Smooth muscle cell (in vitro differentiated cells): ENCODE data around the gene POFUT2. TPM values are rescaled to one million over a fixed set of nuclear protein-coding genes. Genes with fewer than 3 reads are reported as not detected.

Experiments used
- DNase-seq: peaks from one replicate; lab custom pipeline; 2025; ENCODE audit not compliant: unreplicated experiment; lab: John Stamatoyannopoulos, UW
- H2AFZ ChIP-seq: fragments of 200-600 bp; sonication (generic); 2 replicates; pipeline ENCODE4 v1.6.0; 2016; ENCODE audit warnings: antibody characterized with exemption, low read depth, mild to moderate bottlenecking
- H3F3A ChIP-seq: fragments of 200-600 bp; sonication (generic); 2 replicates; pipeline ENCODE4 v1.6.0; 2017; ENCODE audit warnings: antibody characterized with exemption, low read depth
- H3K27ac ChIP-seq: fragments of 200-600 bp; sonication (generic); 2 replicates; pipeline ENCODE4 v1.5.1; 2016; ENCODE audit warnings: low read depth, mild to moderate bottlenecking
- H3K27me3 ChIP-seq: fragments of 200-600 bp; sonication (generic); 2 replicates; pipeline ENCODE4 v1.6.1; 2016; ENCODE audit warnings: low read depth, mild to moderate bottlenecking
- H3K36me3 ChIP-seq: fragments of 200-600 bp; sonication (generic); 2 replicates; pipeline ENCODE4 v1.5.1; 2016; ENCODE audit warnings: low read depth
- H3K4me1 ChIP-seq: fragments of 200-600 bp; sonication (generic); 2 replicates; pipeline ENCODE4 v1.5.1; 2016; ENCODE audit warnings: low read depth
- H3K4me2 ChIP-seq: fragments of 200-600 bp; sonication (generic); 2 replicates; pipeline ENCODE4 v1.6.0; 2016; ENCODE audit warnings: mild to moderate bottlenecking
- H3K4me3 ChIP-seq: fragments of 200-600 bp; sonication (generic); 2 replicates; pipeline ENCODE4 v1.5.1; 2016; ENCODE audit warnings: mild to moderate bottlenecking
- H3K79me2 ChIP-seq: fragments of 200-600 bp; sonication (generic); 2 replicates; pipeline ENCODE4 v1.6.0; 2016; ENCODE audit warnings: low read depth, mild to moderate bottlenecking
- H3K9ac ChIP-seq: fragments of 200-600 bp; sonication (generic); 2 replicates; pipeline ENCODE4 v1.6.0; 2016; ENCODE audit warnings: low read depth
- H3K9me3 ChIP-seq: fragments of 200-600 bp; sonication (generic); replicated peaks from 2 replicates; pipeline ENCODE4 v1.5.1; 2016; ENCODE audit warnings: low read depth
- H4K20me1 ChIP-seq: fragments of 200-600 bp; sonication (generic); 2 replicates; pipeline ENCODE4 v1.6.0; 2016; ENCODE audit warnings: low read depth
- CTCF ChIP-seq: fragments of 200-600 bp; sonication (generic); IDR thresholded peaks from 2 replicates; pipeline ENCODE4 v1.5.1; 2017; ENCODE audit warnings: borderline replicate concordance, mild to moderate bottlenecking, antibody characterized with exemption; ENCODE audit not compliant: insufficient read depth, poor library complexity, severe bottlenecking
- WGBS: methylation state at CpG from one replicate; pipeline ENCODE4 v1.1.7; 2016; ENCODE audit warnings: low lambda C conversion rate; 5-methylcytosine and 5-hydroxymethylcytosine counted together
- polyA plus RNA-seq: library from polyadenylated mRNA; unstranded; fragments of >200 nt; fragmentation: Nextera tagmentation; extraction: Ambion mirVana; gene quantifications from 2 replicates; pipeline ENCODE4 v1.2.1, GENCODE V29; 2016
- total RNA-seq: library from RNA; depleted of rRNA; stranded (reverse); fragments of >200 nt; gene quantifications from 2 replicates; pipeline ENCODE4 v1.2.3, GENCODE V29; 2014

POFUT2 gene
- total and polyA plus RNA-seq, 2 experiments from 2014 or later = 32.1 to 70.0 TPM

GRCh38 chr21:45223236-45224185, 64.2 kb downstream of the POFUT2 start:
- DNase-seq = no peak
- Histone ChIP-seq H3K36me3 (no peaks in the 10 kb centered on the region), H3K4me2 (no peak overlapping the region), H3K27ac (no peak overlapping the region), H3K27me3 (no peaks in the 10 kb centered on the region), H3K4me3 (no peak overlapping the region), H3K4me1 (peaks cover 3% of the 10 kb centered on the region), H3K9me3 (no peaks in the 10 kb centered on the region), H3K9ac (no peak overlapping the region), H4K20me1 (peaks cover 10% of the 10 kb centered on the region), H3K79me2 (no peaks in the 10 kb centered on the region), H3F3A (peaks cover 33% of the 10 kb centered on the region), H2AFZ (no peak overlapping the region)
- TF ChIP-seq CTCF = no peak
- 96% methylated on average over 36 of the region's 36 CpGs for WGBS

- Histone ChIP-seq H4K20me1 (peaks cover 7% of the 10 kb centered on the region), H3K27me3 (no peaks in the 10 kb centered on the region), H3K36me3 (peaks cover 3% of the 10 kb centered on the region), H2AFZ (no peak overlapping the region), H3F3A (peaks cover 22% of the 10 kb centered on the region), H3K9ac (no peak overlapping the region), H3K4me1 (peaks cover 3% of the 10 kb centered on the region), H3K4me3 (no peak overlapping the region), H3K27ac (no peak overlapping the region), H3K79me2 (no peaks in the 10 kb centered on the region), H3K4me2 (no peak overlapping the region), H3K9me3 (no peaks in the 10 kb centered on the region)
- no peak for TF ChIP-seq CTCF
- no peak for DNase-seq
- WGBS = 97% methylated on average over 14 of the region's 15 CpGs
Observed at GRCh38 chr21:45222001-45222400, 65.7 kb downstream of the POFUT2 start.

GRCh38 chr21:45220714-45221490, 66.8 kb downstream of the POFUT2 start:
- H4K20me1 ChIP-seq = peaks cover 7% of the 10 kb centered on the region
- no peak overlapping the region for H3K4me3 ChIP-seq
- no peaks in the 10 kb centered on the region for H3K27me3 ChIP-seq
- H3K4me1 ChIP-seq = no peaks in the 10 kb centered on the region
- H3K27ac ChIP-seq = no peak overlapping the region
- H3F3A ChIP-seq = peaks cover 13% of the 10 kb centered on the region
- no peak overlapping the region for H2AFZ ChIP-seq
- H3K4me2 ChIP-seq = no peak overlapping the region
- peaks cover 10% of the 10 kb centered on the region for H3K9me3 ChIP-seq
- no peak overlapping the region for H3K9ac ChIP-seq
- no peak for DNase-seq
- 97% methylated on average over 29 of the region's 29 CpGs for WGBS
- H3K36me3 ChIP-seq = peaks cover 11% of the 10 kb centered on the region
- TF ChIP-seq CTCF = no peak
- no peaks in the 10 kb centered on the region for H3K79me2 ChIP-seq
